Uterus (tissue), 2 donors: ENCODE results near the gene NDUFAF4.

Experiments
- CTCF ChIP-seq, 4 experiments: fragments of 200-600 bp in 2 of 4; fragments of 450-650 bp in 2 of 4; sonication (generic) in 2 of 4; IDR thresholded peaks; one replicate each; pipeline ENCODE4 v1.5.1; 2016 to 2019; ENCODE audit warnings: antibody characterized with exemption in 4 of 4, mild to moderate bottlenecking in 2 of 4, moderate library complexity in 1 of 4
- POLR2A ChIP-seq, 2 donors: fragments of 450-650 bp; IDR thresholded peaks; one replicate each; pipeline ENCODE4 v1.6.1; 2016; ENCODE audit warnings: antibody characterized with exemption in 2 of 2, mild to moderate bottlenecking in 1 of 2, moderate library complexity in 1 of 2

- TF ChIP-seq CTCF (IDR thresholded peaks at IDR 0.05): no peak
- TF ChIP-seq POLR2A (IDR thresholded peaks at IDR 0.05): no peak
Measured at GRCh38 chr6:96926425-96926824, 28.7 kb upstream of the NDUFAF4 start.
